Fibroblast of villous mesenchyme (primary cell): ENCODE results near the gene ETFA. TPM values are rescaled to one million over a fixed set of nuclear protein-coding genes. Genes with fewer than 3 reads are reported as not detected.

Source experiments
- DNase-seq: peaks from one replicate; pipeline ENCODE4 v3.0.0-alpha.2; 2010; ENCODE audit warnings: low read depth
- H3K4me3 ChIP-seq: 2 replicates; pipeline ENCODE4 v1.5.1; 2011; ENCODE audit warnings: low read depth, mild to moderate bottlenecking, low read length
- total RNA-seq: library from RNA; depleted of rRNA; stranded (reverse); fragments of >200 nt; gene quantifications from 2 replicates; pipeline ENCODE4 v1.2.3, GENCODE V29; 2012
- TF ChIP-seq, protein P1 (sequence below): IDR thresholded peaks from 2 replicates; pipeline ENCODE4 v1.5.1; 2012; ENCODE audit warnings: low read depth, mild to moderate bottlenecking, low read length; ENCODE audit not compliant: insufficient read depth

ETFA gene
- 85.7 and 114 TPM in 2 replicates for total RNA-seq

DNA sequence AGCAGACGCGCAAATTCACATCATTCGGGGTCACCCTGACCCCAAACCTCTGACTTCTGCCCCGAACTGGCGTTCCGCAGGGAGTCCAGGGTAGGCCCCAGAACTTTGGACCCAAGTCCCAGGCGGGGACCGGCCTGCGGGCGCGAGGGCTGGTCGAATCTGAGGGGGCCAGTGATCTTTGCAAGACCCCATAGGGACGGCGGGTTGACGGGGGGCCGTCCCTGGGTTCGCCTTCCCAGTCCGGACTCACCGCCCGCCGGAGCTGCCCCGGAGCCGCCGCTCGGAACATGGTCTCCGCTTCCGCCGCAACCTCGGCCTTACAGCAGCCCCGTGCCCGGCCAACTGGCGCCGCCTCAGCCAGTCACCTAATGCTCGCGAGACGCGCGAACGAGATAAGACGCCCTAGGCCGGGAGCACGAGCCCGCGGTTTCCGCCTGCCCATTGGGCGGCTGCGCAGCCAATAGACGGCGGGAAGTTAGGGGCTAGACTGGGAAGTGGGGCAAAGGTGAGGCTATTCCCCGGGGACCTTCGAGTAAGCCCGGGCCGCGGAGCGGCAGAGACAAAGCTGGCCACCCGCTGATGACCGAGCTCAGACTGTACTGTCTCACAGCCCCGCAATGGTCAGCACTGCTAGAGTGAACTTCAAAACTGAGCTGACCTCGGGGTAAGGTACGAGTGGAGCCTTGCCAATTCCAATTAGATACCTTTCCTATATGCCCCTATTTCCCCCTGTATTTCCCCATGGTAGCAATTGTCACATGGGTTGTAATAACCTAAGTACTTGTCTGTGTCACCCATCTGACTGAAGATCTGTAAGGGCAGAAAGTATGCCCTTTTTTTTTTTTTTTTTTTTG lies at the start of gene ETFA:
Gene ETFA (minus strand): TSS at position 370 of the 854 bp plus-strand sequence. CDS start 81 bp downstream, at position 289.
- peak within 1 kb of the TSS; percentile 96 for H3K4me3 ChIP-seq
- DNase-seq = peak; percentile 96
- TF ChIP-seq, protein P1, sequence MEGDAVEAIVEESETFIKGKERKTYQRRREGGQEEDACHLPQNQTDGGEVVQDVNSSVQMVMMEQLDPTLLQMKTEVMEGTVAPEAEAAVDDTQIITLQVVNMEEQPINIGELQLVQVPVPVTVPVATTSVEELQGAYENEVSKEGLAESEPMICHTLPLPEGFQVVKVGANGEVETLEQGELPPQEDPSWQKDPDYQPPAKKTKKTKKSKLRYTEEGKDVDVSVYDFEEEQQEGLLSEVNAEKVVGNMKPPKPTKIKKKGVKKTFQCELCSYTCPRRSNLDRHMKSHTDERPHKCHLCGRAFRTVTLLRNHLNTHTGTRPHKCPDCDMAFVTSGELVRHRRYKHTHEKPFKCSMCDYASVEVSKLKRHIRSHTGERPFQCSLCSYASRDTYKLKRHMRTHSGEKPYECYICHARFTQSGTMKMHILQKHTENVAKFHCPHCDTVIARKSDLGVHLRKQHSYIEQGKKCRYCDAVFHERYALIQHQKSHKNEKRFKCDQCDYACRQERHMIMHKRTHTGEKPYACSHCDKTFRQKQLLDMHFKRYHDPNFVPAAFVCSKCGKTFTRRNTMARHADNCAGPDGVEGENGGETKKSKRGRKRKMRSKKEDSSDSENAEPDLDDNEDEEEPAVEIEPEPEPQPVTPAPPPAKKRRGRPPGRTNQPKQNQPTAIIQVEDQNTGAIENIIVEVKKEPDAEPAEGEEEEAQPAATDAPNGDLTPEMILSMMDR = no peak

DNA sequence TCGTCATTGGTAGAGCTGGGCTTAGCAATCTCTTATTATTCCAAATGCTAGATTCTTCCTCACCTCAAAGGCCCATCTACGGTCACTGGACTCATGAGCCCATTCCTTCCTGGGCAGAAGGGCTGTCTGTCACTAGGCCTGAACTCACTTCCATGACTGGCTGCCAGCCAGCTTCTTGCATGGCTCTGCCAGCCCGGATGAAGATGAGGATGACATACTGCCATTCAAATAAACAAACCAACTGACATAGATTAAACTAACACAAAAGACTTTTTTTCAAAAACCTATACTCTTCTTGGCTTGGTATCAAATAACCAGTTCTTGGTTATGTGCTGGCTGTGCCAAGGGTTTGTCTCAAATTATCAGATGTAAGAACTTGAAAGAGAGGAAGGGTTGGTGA lies 49.1 kb upstream of the ETFA start:
- TF ChIP-seq, protein P1 = no peak
- no peak for DNase-seq
- H3K4me3 ChIP-seq = no peak overlapping the region

DNA sequence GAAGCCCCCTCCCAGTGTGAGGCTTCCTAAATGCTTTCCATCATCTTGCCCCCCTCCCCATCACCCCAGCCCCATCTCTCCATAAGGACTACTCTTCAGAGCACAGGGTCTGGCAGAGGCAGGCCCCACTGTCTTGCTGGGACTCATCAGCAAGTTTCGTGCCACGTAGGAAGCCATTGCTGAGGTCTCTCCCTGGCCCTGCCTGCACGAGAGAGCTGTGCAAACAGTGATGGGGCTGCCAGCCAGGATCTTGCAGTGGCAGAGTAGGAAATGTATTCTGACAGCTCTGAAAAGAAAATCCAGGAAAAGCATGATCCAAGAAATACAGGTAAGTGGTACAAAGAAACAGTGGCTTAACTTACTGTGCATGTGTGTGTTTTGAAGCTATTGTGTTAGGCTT lies 47.9 kb upstream of the ETFA start:
- no peak for DNase-seq
- TF ChIP-seq, protein P1 = no peak
- H3K4me3 ChIP-seq = no peak overlapping the region

DNA sequence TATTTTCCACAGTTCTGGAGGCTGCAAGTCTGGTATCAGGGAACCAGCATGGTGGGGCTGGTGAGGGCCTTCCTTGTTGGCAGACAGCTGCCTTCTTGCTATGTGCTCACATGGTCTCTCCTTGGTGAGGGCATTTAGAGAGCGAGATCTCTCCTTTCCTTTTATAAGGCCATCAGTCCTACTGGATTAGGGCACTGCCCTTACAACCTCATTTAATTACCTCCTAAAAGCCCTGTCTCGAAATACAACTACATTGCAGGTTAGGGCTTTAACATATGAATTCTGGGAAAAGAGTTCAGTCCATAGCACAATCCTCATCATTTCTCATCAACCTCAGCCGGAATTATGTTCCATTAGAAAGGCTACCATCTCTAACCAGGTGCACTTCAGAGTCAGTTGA lies 47.2 kb upstream of the ETFA start:
- TF ChIP-seq, protein P1 = no peak
- DNase-seq = no peak
- H3K4me3 ChIP-seq = no peak overlapping the region

DNA sequence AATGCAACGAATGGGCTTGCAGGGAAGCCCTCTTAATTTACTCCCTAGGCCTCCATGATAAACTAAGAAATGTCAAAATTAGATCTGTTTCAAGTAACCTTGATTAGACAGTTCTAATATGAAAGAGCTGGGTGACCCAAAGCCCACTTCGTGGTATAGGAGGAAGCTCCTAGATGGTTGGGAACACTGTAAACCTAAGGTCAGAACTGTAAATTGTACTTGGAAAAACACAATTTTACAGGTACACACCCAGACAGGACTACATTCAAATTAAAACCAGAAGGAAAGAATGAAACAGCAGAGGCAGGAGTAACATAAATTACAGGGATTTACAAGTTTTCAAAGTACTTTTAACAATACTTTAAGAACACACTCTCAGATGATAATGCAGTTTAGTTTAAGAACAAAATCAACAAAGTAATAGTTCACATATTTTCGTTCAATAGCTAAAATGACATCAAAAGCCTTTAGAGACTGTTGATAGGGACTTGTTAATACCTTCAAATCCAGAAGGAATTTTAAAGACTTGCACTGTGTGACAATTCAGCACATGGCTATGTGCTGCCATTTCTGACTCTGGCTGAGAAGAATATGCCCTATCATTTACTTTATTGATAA lies 43.7 kb upstream of the ETFA start:
- no peak overlapping the region for H3K4me3 ChIP-seq
- TF ChIP-seq, protein P1 = no peak
- DNase-seq = no peak

DNA sequence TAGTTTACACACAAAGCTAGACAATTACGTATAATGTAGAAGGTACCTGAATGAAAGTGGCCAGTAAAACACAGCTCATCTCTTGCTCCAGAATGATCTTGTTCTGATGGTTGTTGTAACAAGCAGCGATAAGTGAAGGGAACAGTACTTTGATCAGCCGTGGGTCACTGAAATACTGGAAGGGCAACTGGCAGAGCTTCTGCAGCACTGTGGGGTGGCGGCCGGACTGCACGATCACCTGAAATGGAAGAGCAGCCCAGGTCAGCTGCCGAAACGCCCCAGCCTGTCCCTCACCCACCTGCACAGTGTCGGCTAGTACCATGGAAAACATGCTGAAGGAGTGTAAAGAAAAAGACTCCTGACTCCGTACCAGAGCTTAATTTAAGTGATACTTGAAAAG lies 42.6 kb upstream of the ETFA start:
- H3K4me3 ChIP-seq = no peak overlapping the region
- DNase-seq = no peak
- TF ChIP-seq, protein P1 = no peak
